Stimulated activated CD4-positive, alpha-beta T cell treated with anti-CD3 and anti-CD28 coated beads, Interleukin-4, amount 100 ng/mL, for 4 hours (primary cell): ENCODE measurements around the gene DOCK8.
"Not testable (repeated sequence)": the region's sequence is repeated elsewhere in the genome, so short reads cannot be mapped to it uniquely, and the experiment has no call there.

Source experiments
- DNase-seq, 2 experiments: peaks; one replicate each; pipeline ENCODE4 v3.0.0-alpha.2; 2020

Gene DOCK8

GRCh38 chr9:227860-228259 lies 13.2 kb downstream of the DOCK8 start:
- DNase-seq, result no peak

DNA sequence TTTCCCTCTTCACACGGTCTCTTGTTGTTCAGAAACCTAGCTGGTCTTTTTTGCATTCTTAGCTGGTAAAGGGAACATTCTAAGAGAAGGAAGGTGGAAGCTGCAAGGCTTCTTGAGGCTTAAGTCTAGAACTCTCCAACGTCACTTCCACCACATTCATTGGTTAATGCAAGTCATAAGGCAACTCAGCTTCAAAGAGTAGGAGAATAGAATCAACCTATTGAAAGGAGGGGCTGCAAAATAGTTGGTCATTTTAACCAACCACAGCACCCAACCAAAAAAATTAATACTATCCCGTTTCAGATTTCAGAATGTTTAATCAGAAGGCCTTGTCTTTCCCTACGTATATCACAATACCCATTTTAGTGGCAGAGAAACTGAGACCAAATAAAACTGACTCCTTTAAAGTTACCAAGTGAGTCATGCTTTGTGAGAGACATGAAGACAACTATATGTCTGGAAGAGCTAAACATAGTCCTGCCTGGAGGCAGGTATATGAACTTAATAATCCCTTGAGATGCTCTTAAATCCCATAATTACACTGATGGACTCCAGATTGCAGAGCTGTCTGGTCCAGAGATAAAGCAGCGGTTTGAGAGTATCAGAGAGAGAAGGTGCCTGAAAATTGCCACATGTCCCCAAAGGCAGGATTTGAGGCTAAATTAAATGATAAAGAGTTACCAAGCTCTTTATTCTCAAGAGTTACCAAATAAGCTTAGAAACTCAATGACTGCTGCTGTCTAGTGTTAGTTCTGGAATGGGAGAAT lies 14.4 kb downstream of the DOCK8 start:
- DNase-seq, result no peak

GRCh38 chr9:231625-232024 lies 17.0 kb downstream of the DOCK8 start:
- DNase-seq, result not testable (repeated sequence)

- not testable (repeated sequence) for DNase-seq
Observed at GRCh38 chr9:233708-234107, 19.0 kb downstream of the DOCK8 start.

- no peak for DNase-seq
Observed at GRCh38 chr9:237141-237857, 22.6 kb downstream of the DOCK8 start.

DNA sequence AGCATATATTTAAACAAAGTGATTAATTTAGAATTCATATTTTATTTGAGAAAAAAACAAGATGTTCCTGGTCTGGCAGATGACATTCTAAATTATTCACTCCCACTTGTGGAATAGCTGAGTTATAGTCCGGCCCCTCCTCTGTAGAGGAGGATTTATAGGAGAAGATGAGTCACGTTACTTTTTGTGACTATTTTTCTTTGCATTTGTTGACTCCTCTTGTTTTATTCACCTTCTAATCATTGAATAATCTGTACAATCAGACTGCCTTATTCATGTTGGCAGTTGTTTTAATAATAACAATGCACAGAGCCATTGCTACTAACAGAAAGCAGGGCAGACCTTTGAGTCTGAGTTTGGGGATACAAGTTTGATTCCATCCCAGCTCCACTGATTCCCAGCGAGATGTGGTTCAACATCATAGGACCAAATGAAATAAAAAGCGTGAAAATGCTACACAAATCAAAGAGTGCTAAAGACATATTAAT lies 23.2 kb downstream of the DOCK8 start:
- DNase-seq, result no peak

GRCh38 chr9:242461-243080 lies 27.9 kb downstream of the DOCK8 start:
- DNase-seq, result no peak

- no peak for DNase-seq
Observed at GRCh38 chr9:248278-248961, 33.8 kb downstream of the DOCK8 start.

DNA sequence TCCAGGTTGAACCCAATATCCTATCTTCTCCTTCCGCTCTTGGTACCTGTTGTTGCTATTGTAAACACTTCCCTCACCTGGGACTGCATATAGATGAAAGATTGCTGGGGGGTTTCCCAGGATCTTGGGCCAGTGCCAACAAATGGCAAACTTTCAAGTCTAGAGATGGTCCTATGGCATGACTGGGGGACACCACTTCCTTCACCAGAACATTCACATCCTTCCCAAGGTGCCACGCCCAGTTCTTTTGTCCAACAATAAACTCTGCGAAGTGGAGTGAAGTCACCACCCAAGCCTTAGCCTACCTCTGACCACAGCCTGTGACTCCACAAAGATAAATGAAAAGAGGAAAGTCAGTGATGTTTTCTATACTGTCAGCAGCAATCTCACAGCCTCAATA lies 34.4 kb downstream of the DOCK8 start:
- DNase-seq, result no peak

DNA sequence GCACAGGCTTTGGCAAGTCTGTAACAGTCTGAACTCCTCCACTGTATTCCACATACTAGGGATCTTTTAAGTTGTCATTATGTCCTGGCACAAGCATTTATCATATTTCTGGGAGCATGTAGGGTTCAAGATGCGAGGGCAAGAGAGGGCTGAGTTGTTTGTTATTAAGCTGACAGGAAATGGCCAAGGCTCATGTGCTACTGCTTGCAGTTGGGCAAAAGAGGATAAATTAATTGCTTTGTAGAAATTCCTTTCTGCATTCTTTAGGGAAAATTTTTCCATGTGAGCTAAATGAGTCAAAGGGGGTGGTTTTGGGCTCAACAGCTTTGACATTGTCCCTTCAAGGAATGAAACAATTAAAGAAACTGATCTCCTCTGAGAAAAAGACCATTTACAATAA lies 35.4 kb downstream of the DOCK8 start:
- no peak for DNase-seq

DNA sequence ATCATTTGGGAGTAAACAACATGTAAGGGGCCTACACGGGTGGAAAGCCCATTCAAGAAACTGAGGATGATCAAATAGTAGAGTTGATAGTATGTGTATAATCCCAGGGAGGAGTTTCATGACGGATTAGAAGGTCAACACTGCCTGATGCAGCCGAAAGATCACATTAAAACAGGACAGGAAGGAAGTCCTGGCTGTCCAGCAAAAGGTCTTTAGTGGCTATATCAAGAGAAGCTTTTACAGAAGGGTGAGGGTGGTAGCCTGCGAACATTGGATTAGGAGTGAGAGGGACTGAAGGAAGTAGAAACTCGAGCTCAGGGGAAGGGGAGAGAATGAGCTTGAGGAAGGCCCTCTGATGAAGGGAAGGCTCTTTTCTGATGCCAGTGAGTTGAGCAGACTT lies 36.0 kb downstream of the DOCK8 start:
- no peak for DNase-seq

- no peak for DNase-seq
Observed at GRCh38 chr9:251398-251797, 36.7 kb downstream of the DOCK8 start.

DNA sequence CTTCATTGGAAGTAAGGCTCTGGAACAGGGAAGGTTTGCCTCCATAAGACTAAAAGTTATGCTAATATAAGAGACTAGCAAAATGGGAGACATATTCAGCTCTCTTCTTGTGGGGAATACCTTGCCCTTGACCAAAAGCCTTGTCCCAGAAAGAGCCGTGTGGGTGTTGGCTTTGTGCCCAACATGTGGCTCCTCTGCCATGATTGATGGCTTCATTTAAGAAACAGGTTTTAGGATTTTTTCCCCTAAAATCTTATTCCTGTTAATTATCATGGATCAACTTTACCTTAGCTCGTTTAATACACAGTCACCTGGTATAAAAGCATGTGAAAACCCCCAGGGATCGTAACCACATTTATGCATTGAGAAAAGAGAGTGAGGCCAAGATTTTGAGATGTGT lies 38.9 kb downstream of the DOCK8 start:
- DNase-seq, result no peak

GRCh38 chr9:254516-254915 lies 39.9 kb downstream of the DOCK8 start:
- DNase-seq, result no peak

DNA sequence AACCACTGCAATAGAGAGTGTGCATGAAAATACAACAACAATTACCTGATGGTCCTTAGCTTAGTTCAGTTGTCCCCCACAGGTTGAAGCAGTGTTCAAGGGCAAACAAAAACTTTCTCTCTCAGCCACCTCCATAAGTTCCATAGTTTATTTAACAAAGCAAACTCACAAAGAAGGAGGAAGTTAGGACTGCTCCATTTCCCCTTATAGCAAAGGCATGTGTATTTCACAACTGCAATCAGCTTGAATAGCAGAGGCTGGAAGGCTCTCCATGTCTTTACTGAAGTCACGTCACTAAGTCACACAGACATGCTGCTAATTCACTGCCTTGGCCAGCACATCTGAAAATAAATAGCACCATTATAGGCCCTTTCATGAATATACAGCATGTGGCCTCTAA lies 43.3 kb downstream of the DOCK8 start:
- no peak for DNase-seq

DNA sequence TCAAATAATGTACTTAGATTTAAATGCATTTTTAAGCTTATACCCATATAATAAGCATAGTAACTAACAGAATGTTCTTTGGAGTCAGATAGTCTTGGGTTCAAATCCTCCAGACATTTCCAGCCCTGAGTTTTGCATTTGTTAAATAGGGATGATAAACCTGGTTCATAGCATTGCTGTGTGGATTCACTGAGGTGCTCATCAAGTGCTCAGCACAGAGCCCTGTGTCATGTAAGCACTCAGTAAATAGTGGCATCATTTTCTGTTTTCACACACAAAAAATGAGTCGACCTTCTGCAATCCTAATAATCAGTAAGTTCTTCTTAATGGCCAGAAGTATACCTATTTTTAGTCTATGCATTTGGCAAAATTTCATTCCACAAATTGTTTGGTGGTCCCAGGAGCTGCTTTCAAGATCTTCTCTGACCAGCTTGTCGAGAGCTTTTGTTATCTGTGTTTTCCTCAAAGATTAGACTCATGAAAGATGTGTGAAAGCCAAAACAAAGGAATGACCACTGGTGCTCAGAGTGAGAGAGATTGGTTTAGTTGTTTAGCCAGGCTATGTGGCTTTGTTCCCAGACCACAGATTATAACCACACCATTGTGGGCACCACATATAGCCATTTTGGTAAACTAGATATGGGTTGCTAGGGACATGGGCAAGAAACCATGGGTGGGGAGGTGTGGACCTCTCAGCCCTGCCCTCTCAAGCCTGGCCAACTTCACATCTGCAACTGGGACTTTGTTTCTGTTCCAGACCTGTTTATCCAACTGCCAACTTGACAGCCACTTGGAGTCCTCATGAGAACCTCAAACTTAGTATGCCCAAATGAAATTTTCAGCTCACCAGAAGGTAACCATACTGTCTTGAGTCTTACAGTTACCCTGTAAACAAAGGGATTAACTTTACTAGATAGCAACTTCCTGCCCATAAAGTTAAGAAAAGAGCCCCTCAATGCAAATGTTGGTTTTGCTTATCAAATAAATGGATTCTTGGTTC lies 45.0 kb downstream of the DOCK8 start:
- no peak for DNase-seq

DNA sequence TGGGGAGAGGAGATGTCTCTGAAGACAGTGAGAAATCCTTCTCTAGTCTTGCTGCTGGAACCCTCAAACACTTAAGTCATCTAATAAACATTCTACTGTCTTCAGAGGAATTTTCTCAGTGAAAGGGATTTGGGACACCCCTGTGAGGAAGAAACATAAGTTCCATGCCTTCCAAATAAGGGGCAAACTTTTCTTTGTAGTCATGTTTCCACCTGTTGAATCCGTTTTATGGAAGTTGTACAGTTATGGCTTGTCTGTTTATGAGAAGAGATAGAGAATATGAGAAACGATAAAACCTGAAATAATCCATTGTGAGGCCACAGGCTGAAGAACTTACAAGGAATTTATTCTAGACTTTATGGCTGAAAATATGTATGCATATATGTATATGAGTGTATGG lies 49.6 kb downstream of the DOCK8 start:
- DNase-seq, result no peak

- no peak for DNase-seq
Observed at GRCh38 chr9:265209-265870, 50.7 kb downstream of the DOCK8 start.

- no peak for DNase-seq
Observed at GRCh38 chr9:266228-266627, 51.6 kb downstream of the DOCK8 start.

- DNase-seq, result no peak
Observed at GRCh38 chr9:268616-269015, 54.0 kb downstream of the DOCK8 start.

DNA sequence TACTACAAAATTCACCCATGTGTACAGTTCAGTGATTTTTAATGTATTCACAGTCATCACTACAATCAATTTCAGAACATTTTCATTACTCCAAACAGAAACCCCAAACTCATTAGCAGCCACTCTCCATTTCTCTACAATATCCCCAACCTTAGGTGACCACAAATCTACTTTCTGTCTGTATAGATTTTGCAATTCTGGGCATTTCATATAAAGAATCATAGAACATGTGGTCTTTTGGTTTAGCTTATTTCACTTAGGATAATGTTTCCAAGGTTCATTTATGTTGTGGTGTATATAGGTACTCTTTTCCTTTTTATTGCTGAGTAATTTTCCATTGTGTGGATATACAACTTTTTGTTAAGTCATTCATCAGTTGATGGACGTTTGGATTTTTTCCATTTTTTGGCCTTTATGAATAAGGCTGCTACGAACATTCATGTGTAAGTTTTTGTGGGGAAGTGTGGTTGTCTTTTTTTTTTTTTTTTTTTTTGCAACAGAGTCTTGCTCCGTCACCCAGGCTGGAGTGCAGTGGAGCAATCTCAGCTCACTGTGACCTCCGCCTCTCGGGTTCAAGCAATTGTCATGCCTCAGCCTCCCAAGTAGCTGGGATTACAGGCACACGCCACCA lies 54.5 kb downstream of the DOCK8 start:
- DNase-seq, result no peak
